HG02943 (cell line): ENCODE results near the gene CAMKK1.

Experiments used
- ATAC-seq: cut with Tn5 transposase; IDR thresholded peaks from one replicate; pipeline ENCODE4 v1.9.1; 2021; ENCODE audit warnings: mild to moderate bottlenecking, low read depth, moderate library complexity; ENCODE audit not compliant: unreplicated experiment

CAMKK1 gene

DNA sequence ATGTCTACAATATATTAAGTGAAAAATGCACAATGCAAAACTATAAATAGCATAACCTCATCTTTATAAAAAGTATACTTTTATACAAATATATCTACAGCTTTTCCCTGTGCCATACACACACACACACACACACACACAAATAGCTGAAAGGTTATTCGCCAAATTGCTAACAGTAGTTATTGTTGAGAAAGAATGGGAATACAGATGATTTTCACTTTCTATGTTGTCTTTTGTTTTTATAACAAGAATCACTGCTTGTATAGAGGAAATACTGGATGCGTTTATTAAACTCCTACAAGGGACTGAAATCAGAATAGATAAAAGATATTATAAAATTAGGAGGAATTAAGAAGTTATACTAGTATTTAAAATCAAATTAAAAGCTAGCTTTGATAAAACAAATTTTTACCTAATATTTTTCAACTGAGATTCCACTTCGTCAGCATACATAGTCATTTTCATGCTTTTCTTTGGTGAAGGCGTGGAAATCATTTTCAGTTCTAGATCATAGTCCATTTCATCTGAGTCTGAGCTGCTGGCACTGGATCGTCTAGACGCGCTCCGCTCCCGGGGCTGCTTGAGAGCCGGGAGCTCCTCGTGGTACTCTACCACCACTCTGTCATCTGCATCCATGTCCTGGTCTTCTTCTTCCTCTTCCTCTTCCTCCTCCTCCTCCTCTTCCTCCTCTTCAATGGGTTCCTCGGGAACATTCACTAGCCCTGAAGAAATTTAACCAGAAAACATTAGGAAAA lies 74.8 kb downstream of the CAMKK1 start:
- no peak for ATAC-seq

DNA sequence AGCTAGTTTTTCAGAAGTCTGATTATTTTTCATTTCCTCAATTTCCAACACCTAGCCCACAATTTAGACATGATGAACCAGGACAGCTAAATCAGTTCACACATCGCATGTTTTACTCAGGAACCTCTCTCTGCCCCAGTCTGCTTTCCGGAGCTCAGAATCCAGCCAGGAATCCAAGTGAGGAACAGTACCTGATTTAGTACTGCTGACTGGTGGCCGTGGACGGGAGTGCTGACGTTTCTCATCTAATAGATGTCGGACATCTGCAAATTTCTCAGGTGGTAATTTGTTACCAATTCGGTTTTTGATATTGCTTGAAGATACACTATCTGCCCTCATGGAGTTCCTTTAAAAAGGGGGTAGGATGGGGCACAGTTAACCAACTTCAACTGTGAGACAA lies 76.9 kb downstream of the CAMKK1 start:
- ATAC-seq: no peak

DNA sequence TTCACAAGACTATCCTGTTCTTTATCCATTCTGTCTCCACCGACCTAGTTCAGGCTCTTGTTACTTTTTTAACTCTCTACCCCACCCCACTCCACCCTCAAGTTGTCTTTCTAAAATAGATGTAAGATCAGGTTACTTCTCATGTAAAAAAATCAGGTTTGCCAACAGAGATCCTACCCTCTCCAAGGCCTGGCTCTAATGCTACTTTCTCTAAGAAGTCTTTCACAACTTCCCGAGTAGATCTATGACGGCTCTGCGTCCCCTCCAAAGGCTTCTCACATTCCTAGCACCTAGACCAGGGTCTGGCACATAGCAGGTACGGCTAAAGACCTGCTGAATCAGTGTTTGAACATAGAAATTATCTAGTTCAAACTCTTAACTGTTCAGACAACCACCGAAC lies 77.7 kb downstream of the CAMKK1 start:
- ATAC-seq: no peak

DNA sequence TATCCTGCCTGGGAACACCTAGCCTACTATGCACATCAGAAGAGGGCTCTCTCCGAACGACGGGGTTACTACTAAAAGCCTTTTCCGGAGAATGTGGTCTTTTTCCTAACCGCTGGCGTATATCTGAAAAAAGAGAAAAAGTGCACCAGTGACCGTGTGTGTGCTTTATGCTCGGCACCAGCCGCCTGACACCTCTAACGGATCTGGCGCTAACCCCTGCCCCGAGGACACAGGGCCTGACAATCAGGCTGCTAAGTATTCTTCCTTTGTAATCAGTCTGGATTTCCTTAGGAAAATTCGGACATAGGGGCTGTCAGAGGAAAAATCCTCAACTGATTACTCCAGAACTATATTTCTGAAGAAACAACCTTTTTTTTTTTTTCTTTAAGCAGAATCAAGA lies 78.5 kb downstream of the CAMKK1 start:
- no peak for ATAC-seq

DNA sequence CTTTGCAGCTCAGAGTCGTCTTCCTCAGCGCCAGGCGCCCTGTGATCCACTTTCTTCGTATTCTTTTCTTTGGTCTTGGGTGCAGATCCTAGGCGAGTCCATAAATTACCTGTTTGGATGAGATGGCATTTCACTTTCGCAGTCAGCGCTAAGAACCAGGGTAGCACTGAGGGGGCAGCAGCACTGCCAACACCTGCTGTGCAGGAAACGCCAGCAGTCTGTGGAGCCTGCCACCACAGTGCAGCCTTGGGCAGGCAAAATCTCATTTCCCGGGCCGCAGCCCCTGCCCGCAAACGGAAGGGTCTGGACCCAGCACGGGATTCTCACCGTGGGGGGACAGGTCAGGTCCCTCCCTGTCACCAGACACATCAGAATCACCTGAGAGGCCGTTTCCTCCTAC lies 79.7 kb downstream of the CAMKK1 start:
- ATAC-seq: no peak

DNA sequence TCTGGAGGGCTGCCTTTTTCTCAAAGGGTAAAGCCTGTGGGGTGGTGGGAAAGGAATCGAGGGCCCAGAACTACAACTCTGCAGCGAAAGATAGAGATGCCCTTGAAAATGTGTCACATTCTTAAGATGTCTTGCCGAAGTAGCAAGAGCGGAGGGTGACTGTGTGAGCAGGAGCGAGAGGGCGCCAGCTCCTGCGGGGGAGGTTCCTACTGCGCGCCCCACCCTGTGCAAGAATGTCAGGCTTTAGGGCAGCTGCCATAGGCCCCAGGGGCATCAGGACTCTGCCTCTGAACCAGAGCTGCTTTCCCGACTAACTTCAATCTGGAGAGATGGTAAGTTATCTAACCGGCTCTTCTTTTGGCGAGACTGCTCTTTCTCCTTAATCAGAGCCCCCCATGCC lies 80.1 kb downstream of the CAMKK1 start:
- no peak for ATAC-seq

DNA sequence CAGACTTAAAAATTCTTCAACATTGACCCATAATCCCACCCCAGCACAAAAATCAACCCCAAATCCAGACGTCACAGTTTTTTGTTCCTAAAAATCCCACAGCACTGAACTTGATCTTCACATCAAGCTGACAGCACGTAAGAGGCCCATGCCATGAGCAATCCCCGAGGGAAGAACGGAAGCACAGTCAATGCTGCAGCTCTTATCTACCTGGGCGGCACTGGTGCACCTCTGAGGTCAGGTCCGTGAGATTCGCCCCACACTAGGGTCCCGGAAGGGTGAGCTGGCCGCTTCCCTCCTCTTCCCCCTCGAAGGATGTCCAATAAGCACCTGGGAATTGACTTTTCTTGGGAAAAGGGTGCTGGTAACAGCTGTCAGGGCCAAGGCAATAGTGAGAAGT lies 80.6 kb downstream of the CAMKK1 start:
- no peak for ATAC-seq
